ENCODE measurements around the gene IFNA2.

IFNA2 gene

DNA sequence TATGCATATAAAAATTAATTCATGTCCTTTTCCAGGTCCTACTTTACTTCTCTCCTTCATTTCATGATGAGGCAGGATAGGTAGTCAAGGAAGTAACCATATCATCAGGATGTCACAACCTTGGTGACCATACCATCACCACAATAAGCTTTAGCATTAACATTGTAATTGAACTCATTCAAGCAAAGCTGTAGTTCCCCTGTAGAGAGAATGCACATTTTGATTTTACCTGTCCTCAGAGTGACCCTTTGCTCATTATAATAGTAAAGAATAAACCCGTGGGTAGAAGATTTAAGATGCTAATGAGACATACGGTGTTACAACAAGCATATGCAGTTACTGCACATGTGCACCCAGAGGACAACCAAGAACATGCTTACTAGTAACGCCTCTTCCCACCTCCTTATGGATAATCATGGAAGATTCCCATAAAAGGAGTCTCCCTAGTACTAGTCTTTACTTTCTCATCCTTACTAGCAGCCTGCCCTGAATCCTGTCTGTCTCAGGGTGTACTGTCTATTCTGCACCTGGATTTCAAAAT, 36.7 kb downstream of the IFNA2 start:
- no peak overlapping the region for H3K27ac ChIP-seq
- TF ChIP-seq, protein P1, sequence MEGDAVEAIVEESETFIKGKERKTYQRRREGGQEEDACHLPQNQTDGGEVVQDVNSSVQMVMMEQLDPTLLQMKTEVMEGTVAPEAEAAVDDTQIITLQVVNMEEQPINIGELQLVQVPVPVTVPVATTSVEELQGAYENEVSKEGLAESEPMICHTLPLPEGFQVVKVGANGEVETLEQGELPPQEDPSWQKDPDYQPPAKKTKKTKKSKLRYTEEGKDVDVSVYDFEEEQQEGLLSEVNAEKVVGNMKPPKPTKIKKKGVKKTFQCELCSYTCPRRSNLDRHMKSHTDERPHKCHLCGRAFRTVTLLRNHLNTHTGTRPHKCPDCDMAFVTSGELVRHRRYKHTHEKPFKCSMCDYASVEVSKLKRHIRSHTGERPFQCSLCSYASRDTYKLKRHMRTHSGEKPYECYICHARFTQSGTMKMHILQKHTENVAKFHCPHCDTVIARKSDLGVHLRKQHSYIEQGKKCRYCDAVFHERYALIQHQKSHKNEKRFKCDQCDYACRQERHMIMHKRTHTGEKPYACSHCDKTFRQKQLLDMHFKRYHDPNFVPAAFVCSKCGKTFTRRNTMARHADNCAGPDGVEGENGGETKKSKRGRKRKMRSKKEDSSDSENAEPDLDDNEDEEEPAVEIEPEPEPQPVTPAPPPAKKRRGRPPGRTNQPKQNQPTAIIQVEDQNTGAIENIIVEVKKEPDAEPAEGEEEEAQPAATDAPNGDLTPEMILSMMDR (IDR thresholded peaks at IDR 0.05), result no peak
- no peak for TF ChIP-seq ZFX (IDR thresholded peaks at IDR 0.05; ENCODE audit: borderline replicate concordance)

DNA sequence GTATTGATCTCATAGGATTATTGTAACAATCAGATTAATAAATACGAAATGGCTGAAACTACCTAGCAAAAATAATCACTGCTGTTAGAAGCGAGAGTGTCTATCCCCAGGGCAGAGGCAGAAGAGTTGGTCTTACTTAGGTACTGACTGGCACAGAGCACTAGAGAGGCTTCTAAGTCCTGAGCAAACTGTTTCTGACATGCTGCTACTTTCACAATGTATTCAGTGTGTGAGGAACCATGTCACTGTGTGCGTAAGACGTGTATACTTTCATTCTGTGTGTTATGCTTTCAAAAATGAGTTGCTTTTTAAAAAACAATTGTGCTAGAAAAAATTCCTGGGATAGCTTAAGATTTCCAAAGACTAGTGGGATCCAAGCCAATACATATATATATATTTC, 44.5 kb downstream of the IFNA2 start:
- TF ChIP-seq ZFX (IDR thresholded peaks at IDR 0.05; ENCODE audit: borderline replicate concordance), result no peak
- TF ChIP-seq, protein P1 (IDR thresholded peaks at IDR 0.05), result no peak

GRCh38 chr9:21336457-21336856, 48.7 kb downstream of the IFNA2 start:
- no peak overlapping the region for H3K27ac ChIP-seq
- TF ChIP-seq ZFX (IDR thresholded peaks at IDR 0.05; ENCODE audit: borderline replicate concordance), result no peak
- TF ChIP-seq, protein P1 (IDR thresholded peaks at IDR 0.05), result no peak

More for the DNA sequence above, 44.5 kb downstream of the IFNA2 start:
- no peak overlapping the region for H3K27ac ChIP-seq

DNA sequence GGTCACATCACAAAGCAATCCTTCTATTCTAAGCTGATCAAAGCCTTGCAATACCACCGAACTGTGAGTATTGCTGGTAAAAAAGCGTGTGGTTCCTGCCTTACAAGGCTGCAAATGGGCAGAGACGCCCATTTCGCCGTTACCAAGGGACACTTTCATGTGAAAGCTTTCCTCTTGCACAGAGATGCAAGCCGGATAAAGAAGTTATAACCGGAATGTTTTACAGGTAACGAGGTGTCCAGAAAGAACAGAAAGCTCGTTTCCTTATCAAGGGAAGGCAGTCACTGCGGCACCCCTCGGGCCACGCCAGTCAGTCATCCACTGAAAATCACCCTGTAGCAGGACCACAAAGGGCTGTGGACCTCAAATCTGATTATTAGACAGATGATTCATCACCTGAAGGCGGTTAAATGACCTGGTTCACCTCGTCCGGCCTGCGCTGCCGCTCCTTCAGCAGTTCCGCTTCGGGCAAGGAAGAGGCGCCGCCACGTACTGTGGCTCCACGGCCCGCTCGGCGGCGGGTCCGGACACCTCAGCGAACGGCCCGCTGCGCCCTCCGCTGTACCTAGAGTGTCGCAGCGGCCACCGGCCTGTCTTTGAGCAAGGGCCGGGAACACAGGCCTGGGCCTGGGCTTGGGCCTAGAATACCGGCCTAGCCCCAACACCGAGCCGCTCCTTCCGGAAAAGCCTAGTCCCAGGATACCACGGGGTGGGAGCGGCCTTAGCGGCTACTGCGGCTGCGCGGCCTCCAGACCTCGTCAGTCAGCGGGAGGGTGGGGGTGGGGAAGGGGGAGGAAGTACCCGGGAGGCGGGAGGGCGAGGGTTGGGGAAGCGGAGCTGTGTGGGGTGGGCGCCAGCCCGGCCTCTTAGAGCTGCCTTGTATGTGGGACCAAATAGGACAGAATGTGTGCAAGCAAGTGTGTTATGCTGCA, 50.2 kb downstream of the IFNA2 start, which contains the start of gene KLHL9:
Gene KLHL9, minus strand, starts transcription at position 704 of the 932 bp plus-strand sequence. Its CDS starts 545 bp downstream, at position 159.
- peak within 1 kb of the TSS; percentile 79 for H3K27ac ChIP-seq
- peak; percentile 90; the same call in 1 of the 2 replicates for TF ChIP-seq ZFX (IDR thresholded peaks at IDR 0.05; ENCODE audit: borderline replicate concordance)
- TF ChIP-seq, protein P1 (IDR thresholded peaks at IDR 0.05), result no peak

Data from 22Rv1 (cell line).